HL-60/S4 treated with phorbol 12-myristate 13-acetate at 8.2 ng/mL for 4 days and 3 days (cell line): ENCODE measurements around the gene ACSBG1.

ENCODE experiments used
- in situ Hi-C: fragments of 300-500 bp; cut with MboI; formaldehyde crosslinking; loops from 2 replicates; pipeline ENCODE4 v1.15.0; 2022; ENCODE audit warnings: low sequenced_read_pairs

Gene ACSBG1

GRCh38 chr15:78234515-78235040 is at the start of gene ACSBG1:
Gene ACSBG1, minus strand, starts transcription at chr15:78234565. Its CDS starts 64 bp downstream, at chr15:78234501.
- in situ Hi-C loops, result loop anchor here (25.0 kb wide), 2 partner anchors 122 to 272 kb away; no protein-coding TSS in a partner anchor

GRCh38 chr15:78282324-78282723 is 48.0 kb upstream of the ACSBG1 start:
- in situ Hi-C loops, result no loop called here

- in situ Hi-C loops, result no loop called here
Observed at GRCh38 chr15:78280319-78281072, 46.1 kb upstream of the ACSBG1 start.

GRCh38 chr15:78276064-78276943 is 41.9 kb upstream of the ACSBG1 start:
- in situ Hi-C loops, result no loop called here

GRCh38 chr15:78274994-78275393 is 40.6 kb upstream of the ACSBG1 start:
- in situ Hi-C loops, result no loop called here

- in situ Hi-C loops, result no loop called here
Observed at GRCh38 chr15:78272776-78273175, 38.4 kb upstream of the ACSBG1 start.

GRCh38 chr15:78272316-78272715 is 38.0 kb upstream of the ACSBG1 start:
- in situ Hi-C loops, result no loop called here

GRCh38 chr15:78266806-78267205 is 32.4 kb upstream of the ACSBG1 start:
- in situ Hi-C loops, result no loop called here

GRCh38 chr15:78266229-78266628 is 31.9 kb upstream of the ACSBG1 start:
- in situ Hi-C loops, result no loop called here

GRCh38 chr15:78265752-78266224 is 31.4 kb upstream of the ACSBG1 start:
- in situ Hi-C loops, result no loop called here

GRCh38 chr15:78265137-78265460 is 30.7 kb upstream of the ACSBG1 start:
- in situ Hi-C loops, result no loop called here

- in situ Hi-C loops, result no loop called here
Observed at GRCh38 chr15:78264304-78265136, 30.2 kb upstream of the ACSBG1 start, which contains the start of gene DNAJA4. Gene DNAJA4, plus strand, starts transcription at chr15:78264562. Its CDS starts 202 bp downstream, at chr15:78264764.

- in situ Hi-C loops, result no loop called here
Observed at GRCh38 chr15:78263907-78264303, 29.5 kb upstream of the ACSBG1 start.

GRCh38 chr15:78263351-78263781 is 29.0 kb upstream of the ACSBG1 start:
- in situ Hi-C loops, result no loop called here

GRCh38 chr15:78261062-78261461 is 26.7 kb upstream of the ACSBG1 start:
- in situ Hi-C loops, result no loop called here

- in situ Hi-C loops, result no loop called here
Observed at GRCh38 chr15:78260489-78260888, 26.1 kb upstream of the ACSBG1 start.

- in situ Hi-C loops, result no loop called here
Observed at GRCh38 chr15:78259232-78259631, 24.9 kb upstream of the ACSBG1 start.

GRCh38 chr15:78257681-78258080 is 23.3 kb upstream of the ACSBG1 start:
- in situ Hi-C loops, result no loop called here

GRCh38 chr15:78256044-78256437 is 21.7 kb upstream of the ACSBG1 start:
- in situ Hi-C loops, result no loop called here

GRCh38 chr15:78255421-78256043 is 21.2 kb upstream of the ACSBG1 start:
- in situ Hi-C loops, result no loop called here
